RKO (cell line): ENCODE data around the gene HMGN1.

Experiments
- DNase-seq: peaks from one replicate; pipeline ENCODE4 v3.0.0-alpha.2; 2016; ENCODE audit warnings: low spot score

The HMGN1 gene

DNA sequence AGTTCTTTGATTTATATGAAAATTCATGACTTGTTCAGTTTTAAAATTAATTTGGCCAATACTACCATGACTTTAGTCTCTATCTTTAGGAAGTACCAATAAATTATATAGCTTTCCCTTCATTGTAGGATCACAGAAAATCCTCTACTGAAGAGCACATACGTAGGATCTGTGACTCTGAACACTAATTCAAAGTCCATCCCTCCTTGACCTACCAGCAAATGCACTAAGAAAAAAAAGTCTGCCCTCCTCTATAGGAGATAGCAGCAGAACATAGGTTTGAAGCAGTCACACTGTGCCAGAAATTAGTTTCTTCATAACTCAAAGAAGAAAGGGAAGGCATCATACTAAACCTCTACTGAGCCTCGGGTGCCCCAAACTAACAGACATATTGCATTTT is 52.0 kb downstream of the HMGN1 start:
- DNase-seq: no peak
